GM10847 (cell line): ENCODE data around the gene EFL1.

Source experiments
- POLR2A ChIP-seq: IDR thresholded peaks from 2 replicates; pipeline ENCODE4 v1.6.1; 2011; ENCODE audit not compliant: insufficient read length; ENCODE audit errors: extremely low read depth

EFL1 gene

GRCh38 chr15:82177291-82178010 lies 85.1 kb downstream of the EFL1 start:
- no peak for TF ChIP-seq POLR2A

- no peak for TF ChIP-seq POLR2A
Observed at GRCh38 chr15:82176542-82176941, 86.0 kb downstream of the EFL1 start.

- no peak for TF ChIP-seq POLR2A
Observed at GRCh38 chr15:82174471-82175235, 87.9 kb downstream of the EFL1 start.

DNA sequence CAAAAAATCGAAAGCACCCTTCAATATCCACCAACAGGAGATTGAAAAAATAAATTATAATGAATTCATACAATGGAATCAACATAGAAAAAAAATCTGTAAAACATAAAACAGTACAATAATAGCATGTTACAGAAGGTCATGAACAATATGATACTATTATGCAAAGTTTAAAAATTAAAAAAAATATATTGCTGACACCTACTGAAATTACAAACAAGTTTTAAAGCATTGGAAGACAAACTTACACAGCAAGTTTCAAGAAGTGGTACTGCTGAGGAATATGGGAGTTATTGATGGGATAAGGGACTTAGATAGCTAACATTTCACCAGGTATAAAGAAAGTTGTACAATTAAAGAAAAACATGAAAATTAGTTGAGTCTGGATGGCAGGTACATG lies 89.4 kb downstream of the EFL1 start:
- TF ChIP-seq POLR2A = no peak

- no peak for TF ChIP-seq POLR2A
Observed at GRCh38 chr15:82172506-82172905, 90.0 kb downstream of the EFL1 start.

DNA sequence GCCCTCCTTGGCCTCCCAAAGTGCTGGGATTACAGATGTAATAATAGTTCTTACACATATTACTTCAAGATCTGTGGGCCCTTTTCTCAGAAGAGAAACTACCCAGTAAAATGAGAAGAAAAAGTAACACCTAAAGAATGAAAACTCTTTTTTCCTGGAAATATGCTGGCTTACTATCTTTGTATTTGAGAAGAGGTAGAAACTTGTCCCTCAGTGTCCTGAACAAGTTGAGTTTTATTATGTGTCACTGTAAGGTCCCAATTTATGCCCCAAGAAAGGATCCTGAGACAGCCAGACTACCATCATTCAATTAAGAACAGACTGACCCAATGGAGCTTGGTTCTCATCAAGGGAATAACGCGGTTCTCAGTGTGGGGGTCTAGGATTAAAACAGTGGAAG lies 93.8 kb downstream of the EFL1 start:
- no peak for TF ChIP-seq POLR2A

GRCh38 chr15:82168296-82168695 lies 94.2 kb downstream of the EFL1 start:
- no peak for TF ChIP-seq POLR2A

DNA sequence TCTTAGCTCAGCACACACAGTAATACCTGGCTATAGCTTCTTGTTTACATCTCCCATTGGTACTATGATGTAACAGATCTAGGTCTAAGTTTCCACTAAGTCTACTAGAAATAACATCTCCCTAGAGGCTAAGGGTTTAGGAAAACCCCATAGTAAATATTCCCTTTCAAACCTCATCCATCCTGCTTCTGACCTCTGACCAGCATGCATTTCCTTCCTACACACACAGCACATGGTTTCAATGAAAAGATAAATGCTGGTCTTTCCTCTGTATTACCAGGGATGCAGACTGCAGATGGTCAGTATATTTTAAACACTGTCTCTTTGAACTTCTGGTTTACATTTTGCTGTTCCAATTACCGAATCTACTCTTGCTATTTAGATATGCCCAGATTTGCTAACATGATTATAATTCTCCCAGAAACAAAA lies 96.6 kb downstream of the EFL1 start:
- no peak for TF ChIP-seq POLR2A

DNA sequence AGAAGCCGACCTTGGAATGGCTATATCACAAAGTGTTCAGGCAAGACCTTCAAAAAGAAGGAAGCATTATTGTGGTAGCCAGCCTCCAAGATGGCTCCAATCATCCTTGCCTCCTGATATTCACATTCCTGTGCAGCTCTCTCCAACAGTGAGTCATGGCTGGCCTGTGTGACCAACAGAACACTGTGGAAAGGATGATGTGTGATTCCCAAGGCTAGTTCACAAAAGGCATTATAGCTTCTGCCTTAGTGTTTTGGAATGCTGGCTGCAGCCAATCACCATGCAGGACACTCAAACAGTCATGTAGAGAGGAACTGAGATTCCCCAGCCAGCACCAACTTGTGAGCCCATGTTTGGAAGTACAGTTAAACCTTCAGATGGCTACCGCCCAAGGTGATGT lies 102.6 kb downstream of the EFL1 start:
- no peak for TF ChIP-seq POLR2A

GRCh38 chr15:82158811-82159210 lies 103.7 kb downstream of the EFL1 start:
- TF ChIP-seq POLR2A = no peak

DNA sequence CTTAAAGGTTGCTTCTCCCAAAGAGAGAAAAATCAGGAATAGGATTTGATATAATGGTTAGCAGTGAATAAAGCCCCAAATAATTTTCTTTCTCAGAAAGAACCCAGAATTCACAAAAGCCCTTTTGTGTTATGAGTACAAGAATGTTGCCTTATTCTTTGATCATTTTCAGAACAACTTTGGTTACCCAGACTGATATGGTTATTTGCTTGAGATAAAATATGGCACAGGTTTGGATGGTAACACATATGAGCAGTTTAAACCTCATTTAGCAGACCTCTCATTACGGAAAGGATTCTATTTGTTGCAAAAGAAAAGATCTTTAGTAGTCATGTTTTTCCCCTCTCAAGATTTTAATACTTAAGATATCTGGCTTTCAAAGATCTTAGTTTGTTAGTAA lies 111.9 kb downstream of the EFL1 start:
- no peak for TF ChIP-seq POLR2A

DNA sequence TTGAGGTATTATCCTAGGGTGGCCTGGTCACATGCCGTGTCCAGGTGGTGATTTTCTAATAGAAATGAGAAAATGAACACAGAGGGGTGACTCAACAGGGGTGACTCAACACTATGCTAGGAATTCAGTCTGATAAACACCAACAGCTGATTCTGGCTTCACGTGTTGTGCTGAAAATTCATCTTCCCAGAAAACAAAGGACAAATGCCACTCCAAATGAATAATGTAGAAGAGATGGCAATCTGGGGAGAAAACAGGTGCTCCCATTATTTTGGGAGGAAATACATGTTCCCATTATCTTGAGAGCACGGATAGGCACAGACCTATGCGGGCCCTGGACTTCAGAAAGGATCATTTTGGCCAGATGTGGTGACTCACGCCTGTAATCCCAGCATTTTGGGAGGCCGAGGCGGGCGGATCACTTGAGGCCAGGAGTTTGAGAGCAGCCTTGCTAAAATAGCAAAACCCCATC lies 115.5 kb downstream of the EFL1 start:
- TF ChIP-seq POLR2A = no peak

DNA sequence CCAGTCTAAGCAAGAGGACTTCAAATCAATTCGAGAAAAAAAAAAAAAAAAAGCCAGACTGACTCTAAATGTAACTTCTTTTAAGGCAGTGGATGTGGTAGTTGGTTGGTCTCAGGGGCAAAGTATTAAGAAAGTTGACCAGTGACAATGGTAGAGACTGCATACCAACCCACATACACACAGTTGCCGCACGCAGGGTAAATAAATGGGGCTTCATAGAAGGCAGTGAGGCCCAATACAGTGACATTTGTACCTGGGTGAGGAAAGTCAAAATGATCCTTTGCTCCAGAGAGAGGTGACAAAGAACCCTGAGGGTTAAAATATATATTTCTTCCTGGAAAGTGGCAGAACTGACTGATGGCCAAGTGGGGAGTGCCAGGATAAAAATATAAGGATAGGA lies 116.0 kb downstream of the EFL1 start:
- no peak for TF ChIP-seq POLR2A

DNA sequence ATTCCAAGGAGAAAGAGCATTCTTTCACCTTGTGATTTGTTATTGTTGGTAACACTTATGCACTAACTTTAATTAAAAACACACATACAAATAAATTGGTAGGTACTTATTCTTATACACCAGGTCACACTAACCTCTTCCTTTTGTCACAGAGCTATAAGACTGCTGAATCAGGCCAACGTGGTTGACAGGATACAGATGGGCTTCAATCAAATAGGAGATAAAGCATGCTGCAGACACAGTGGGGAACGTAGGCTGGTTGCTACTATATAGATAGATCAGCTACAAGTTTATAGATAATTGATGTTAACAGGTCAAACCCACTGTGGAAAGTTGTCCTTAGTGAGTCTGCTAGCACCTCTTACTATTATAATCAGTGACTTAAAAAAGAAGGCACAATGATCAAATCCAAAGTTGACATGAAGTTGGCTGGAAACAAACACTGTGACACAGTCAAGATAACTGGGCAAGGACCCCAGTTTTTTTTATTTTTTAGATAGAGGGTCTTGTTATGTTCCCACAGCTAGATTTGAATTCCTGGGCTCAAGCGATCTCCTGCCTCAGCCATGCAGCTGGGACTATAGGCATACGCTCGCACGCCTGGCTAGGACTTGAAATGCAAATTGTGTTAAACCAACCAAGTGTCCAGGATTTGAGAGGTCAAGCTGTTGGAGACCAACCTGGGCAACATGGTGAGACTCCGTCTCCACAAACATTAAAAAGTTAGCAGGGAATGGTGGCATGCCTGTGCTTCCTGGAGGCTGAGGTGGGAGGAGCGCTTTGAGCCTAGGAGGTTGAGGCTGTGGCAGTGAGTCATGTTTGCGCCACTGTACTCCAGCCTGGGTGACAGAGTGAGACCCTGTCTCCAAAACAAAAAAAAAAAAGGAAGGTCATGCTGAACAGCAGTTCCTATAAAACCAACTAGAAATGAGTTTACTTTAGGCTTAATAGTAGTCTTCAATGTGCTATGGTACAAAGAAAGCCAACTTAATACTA lies 118.8 kb downstream of the EFL1 start:
- TF ChIP-seq POLR2A = no peak

GRCh38 chr15:82140886-82141285 lies 121.6 kb downstream of the EFL1 start:
- no peak for TF ChIP-seq POLR2A
